ENCODE data around the gene CHD1L.

DNA sequence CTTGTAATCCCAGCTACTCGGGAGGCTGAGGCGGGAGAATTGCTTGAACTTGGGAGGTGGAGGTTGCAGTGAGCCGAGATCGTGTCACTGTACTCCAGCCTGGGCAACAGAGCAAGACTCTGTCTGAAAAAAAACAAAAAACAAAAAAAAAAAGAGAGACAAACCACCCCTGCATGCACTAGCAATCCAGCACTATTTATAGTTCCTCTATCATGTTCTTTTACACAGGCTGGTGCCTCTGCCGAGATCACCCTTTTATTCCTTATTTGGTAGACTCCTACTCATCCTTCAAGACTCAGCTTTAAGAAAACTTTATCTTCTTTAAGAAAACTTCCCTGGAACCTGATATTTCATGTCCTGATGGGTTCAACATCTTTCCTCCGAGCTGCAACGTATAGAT lies 28.2 kb upstream of the CHD1L start:
- TF ChIP-seq, protein P1, sequence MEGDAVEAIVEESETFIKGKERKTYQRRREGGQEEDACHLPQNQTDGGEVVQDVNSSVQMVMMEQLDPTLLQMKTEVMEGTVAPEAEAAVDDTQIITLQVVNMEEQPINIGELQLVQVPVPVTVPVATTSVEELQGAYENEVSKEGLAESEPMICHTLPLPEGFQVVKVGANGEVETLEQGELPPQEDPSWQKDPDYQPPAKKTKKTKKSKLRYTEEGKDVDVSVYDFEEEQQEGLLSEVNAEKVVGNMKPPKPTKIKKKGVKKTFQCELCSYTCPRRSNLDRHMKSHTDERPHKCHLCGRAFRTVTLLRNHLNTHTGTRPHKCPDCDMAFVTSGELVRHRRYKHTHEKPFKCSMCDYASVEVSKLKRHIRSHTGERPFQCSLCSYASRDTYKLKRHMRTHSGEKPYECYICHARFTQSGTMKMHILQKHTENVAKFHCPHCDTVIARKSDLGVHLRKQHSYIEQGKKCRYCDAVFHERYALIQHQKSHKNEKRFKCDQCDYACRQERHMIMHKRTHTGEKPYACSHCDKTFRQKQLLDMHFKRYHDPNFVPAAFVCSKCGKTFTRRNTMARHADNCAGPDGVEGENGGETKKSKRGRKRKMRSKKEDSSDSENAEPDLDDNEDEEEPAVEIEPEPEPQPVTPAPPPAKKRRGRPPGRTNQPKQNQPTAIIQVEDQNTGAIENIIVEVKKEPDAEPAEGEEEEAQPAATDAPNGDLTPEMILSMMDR (IDR thresholded peaks at IDR 0.05; ENCODE audit: insufficient read depth, low read length), result no peak
- TF ChIP-seq POLR2AphosphoS5 (IDR thresholded peaks at IDR 0.05; ENCODE audit: low read depth), result no peak
- TF ChIP-seq, protein P2, sequence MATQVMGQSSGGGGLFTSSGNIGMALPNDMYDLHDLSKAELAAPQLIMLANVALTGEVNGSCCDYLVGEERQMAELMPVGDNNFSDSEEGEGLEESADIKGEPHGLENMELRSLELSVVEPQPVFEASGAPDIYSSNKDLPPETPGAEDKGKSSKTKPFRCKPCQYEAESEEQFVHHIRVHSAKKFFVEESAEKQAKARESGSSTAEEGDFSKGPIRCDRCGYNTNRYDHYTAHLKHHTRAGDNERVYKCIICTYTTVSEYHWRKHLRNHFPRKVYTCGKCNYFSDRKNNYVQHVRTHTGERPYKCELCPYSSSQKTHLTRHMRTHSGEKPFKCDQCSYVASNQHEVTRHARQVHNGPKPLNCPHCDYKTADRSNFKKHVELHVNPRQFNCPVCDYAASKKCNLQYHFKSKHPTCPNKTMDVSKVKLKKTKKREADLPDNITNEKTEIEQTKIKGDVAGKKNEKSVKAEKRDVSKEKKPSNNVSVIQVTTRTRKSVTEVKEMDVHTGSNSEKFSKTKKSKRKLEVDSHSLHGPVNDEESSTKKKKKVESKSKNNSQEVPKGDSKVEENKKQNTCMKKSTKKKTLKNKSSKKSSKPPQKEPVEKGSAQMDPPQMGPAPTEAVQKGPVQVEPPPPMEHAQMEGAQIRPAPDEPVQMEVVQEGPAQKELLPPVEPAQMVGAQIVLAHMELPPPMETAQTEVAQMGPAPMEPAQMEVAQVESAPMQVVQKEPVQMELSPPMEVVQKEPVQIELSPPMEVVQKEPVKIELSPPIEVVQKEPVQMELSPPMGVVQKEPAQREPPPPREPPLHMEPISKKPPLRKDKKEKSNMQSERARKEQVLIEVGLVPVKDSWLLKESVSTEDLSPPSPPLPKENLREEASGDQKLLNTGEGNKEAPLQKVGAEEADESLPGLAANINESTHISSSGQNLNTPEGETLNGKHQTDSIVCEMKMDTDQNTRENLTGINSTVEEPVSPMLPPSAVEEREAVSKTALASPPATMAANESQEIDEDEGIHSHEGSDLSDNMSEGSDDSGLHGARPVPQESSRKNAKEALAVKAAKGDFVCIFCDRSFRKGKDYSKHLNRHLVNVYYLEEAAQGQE (IDR thresholded peaks at IDR 0.05; ENCODE audit: insufficient replicate concordance, low read depth), result no peak
